HCT116 (cell line): Measurements from ENCODE around the gene FAM83B. TPM values are rescaled to one million over a fixed set of nuclear protein-coding genes. Genes with fewer than 3 reads are reported as not detected.
A peak's percentile ranks its signal among the peaks of the same experiment; 100 is the strongest.

Source experiments
- ATAC-seq: fragments of 200-7000 bp; cut with Tn5 transposase; 2 replicates; pipeline ENCODE4 v1.9.1; 2020; ENCODE audit warnings: mild to moderate bottlenecking, moderate library complexity
- BruUV-seq: library from RNA; stranded (reverse); fragments of 400-500 nt; replicated peaks from 2 replicates; lab custom pipeline; 2021; lab: Mats Ljungman, UMichigan
- CTCF ChIA-PET: fragments of 300-600 bp; sonication (Branson Sonifier 250); formaldehyde crosslinking; loops from one replicate; lab custom pipeline; 2021; ENCODE audit warnings: antibody characterized with exemption; lab: Charles Lee
- POLR2A ChIA-PET: fragments of 300-600, 350-600 bp; sonication (Branson Sonifier 250); formaldehyde crosslinking; loops from one replicate; lab custom pipeline; 2021; ENCODE audit warnings: antibody characterized with exemption; lab: Charles Lee
- RAD21 ChIA-PET, 2 experiments: fragments of 300-600 bp; sonication (Branson Sonifier 250); formaldehyde crosslinking; loops; one replicate each; lab custom pipeline; 2023; ENCODE audit warnings: low total read pairs in 2 of 2; ENCODE audit not compliant: uncharacterized antibody in 2 of 2, unreplicated experiment in 2 of 2, low non-redundant PET in 1 of 2; lab: Charles Lee
- DNase-seq: peaks from one replicate; pipeline ENCODE4 v3.0.0-alpha.2; 2010; ENCODE audit warnings: low read depth, low spot score
- H2AFZ ChIP-seq: fragments of 200-600 bp; shearing (Covaris generic), sonication (generic); 2 replicates; pipeline ENCODE4 v1.6.1; 2017; ENCODE audit warnings: low read depth, mixed run types, mixed read lengths, antibody characterized with exemption, low read length; ENCODE audit not compliant: poor library complexity, severe bottlenecking
- H3K27ac ChIP-seq: 2 replicates; pipeline ENCODE4 v1.5.1; 2012; ENCODE audit warnings: low read depth, low read length
- H3K27me3 ChIP-seq: fragments of 200-600 bp; sonication (generic); 2 replicates; pipeline ENCODE4 v1.6.1; 2016; ENCODE audit warnings: mixed run types, low read length, mixed read lengths; ENCODE audit not compliant: insufficient read depth
- H3K36me3 ChIP-seq, 2 experiments: fragments of 200-500 bp in 1 of 2; fragments of 200-600 bp in 1 of 2; sonication (Bioruptor generic) in 1 of 2; sonication (generic) in 1 of 2; 2 replicates each; pipeline versions ENCODE4 v1.5.1 to v1.6.1; 2014 to 2016; ENCODE audit warnings: low read length in 2 of 2, inconsistent platforms in 1 of 2, mixed read lengths in 1 of 2, mixed run types in 1 of 2; ENCODE audit not compliant: insufficient read depth in 2 of 2, control insufficient read depth in 1 of 2
- H3K4me1 ChIP-seq, 2 experiments: fragments of 200-600 bp in 1 of 2; sonication (generic) in 1 of 2; 2 replicates each; pipeline versions ENCODE4 v1.5.1 to v1.6.1; 2012 to 2017; ENCODE audit warnings: low read length in 2 of 2, inconsistent platforms in 1 of 2, mild to moderate bottlenecking in 1 of 2, mixed read lengths in 1 of 2, mixed run types in 1 of 2, moderate library complexity in 1 of 2; ENCODE audit not compliant: insufficient read depth in 2 of 2, control insufficient read depth in 1 of 2
- H3K4me2 ChIP-seq: fragments of 200-600 bp; sonication (generic); 2 replicates; pipeline ENCODE4 v1.6.1; 2017; ENCODE audit warnings: mixed run types, low read length, mixed read lengths
- H3K4me3 ChIP-seq, 2 experiments: fragments of 200-600 bp in 1 of 2; sonication (generic) in 1 of 2; replicated peaks in 1 of 2; 2 replicates each; pipeline ENCODE4 v1.5.1; 2011 to 2016; ENCODE audit warnings: low read length in 2 of 2, control low read depth in 1 of 2, low read depth in 1 of 2, mild to moderate bottlenecking in 1 of 2, mixed read lengths in 1 of 2, mixed run types in 1 of 2
- H3K79me2 ChIP-seq: fragments of 200-600 bp; sonication (generic); 2 replicates; pipeline ENCODE4 v1.6.1; 2017; ENCODE audit warnings: mild to moderate bottlenecking, mixed run types, low read length, moderate library complexity, mixed read lengths; ENCODE audit not compliant: insufficient read depth
- H3K9ac ChIP-seq: fragments of 200-600 bp; sonication (generic); 2 replicates; pipeline ENCODE4 v1.6.1; 2016; ENCODE audit warnings: low read length, mixed read lengths
- H3K9me2 ChIP-seq: fragments of 200-600 bp; sonication (generic), shearing (Covaris generic); 2 replicates; pipeline ENCODE4 v1.6.1; 2017; ENCODE audit warnings: mixed run types, mild to moderate bottlenecking, moderate library complexity; ENCODE audit not compliant: insufficient read depth
- H3K9me3 ChIP-seq, 2 experiments: fragments of 200-500 bp in 1 of 2; fragments of 200-600 bp in 1 of 2; sonication (Bioruptor generic) in 1 of 2; sonication (generic) in 1 of 2; 2 replicates each; pipeline ENCODE4 v1.6.1; 2014 to 2017; ENCODE audit warnings: low read length in 2 of 2, mixed read lengths in 2 of 2, inconsistent platforms in 1 of 2, low read depth in 1 of 2, mild to moderate bottlenecking in 1 of 2, mixed run types in 1 of 2, moderate library complexity in 1 of 2; ENCODE audit not compliant: control insufficient read depth in 1 of 2, insufficient read depth in 1 of 2
- H4K20me1 ChIP-seq: fragments of 200-600 bp; sonication (generic), shearing (Covaris generic); 2 replicates; pipeline ENCODE4 v1.6.1; 2017; ENCODE audit warnings: mixed run types, mild to moderate bottlenecking, moderate library complexity; ENCODE audit not compliant: insufficient read depth
- CBX3 ChIP-seq: IDR thresholded peaks from 2 replicates; pipeline ENCODE4 v1.6.1; 2012; ENCODE audit warnings: low read depth
- EGR1 ChIP-seq: IDR thresholded peaks from 2 replicates; pipeline ENCODE4 v1.6.1; 2012; ENCODE audit warnings: low read depth
- EZH2phosphoT487 ChIP-seq: fragments of 200-600 bp; IDR thresholded peaks from 2 replicates; pipeline ENCODE4 v1.6.1; 2018; ENCODE audit warnings: antibody characterized with exemption, borderline replicate concordance
- FOSL1 ChIP-seq: IDR thresholded peaks from 2 replicates; pipeline ENCODE4 v1.6.1; 2012; ENCODE audit warnings: low read depth
- REST ChIP-seq: IDR thresholded peaks from 2 replicates; pipeline ENCODE4 v1.6.1; 2012; ENCODE audit warnings: low read depth
- SIN3A ChIP-seq: IDR thresholded peaks from 2 replicates; pipeline ENCODE4 v1.6.1; 2012; ENCODE audit warnings: low read depth
- intact Hi-C: fragments of 100-400 bp; cut with micrococcal nuclease; formaldehyde crosslinking; loops from 2 replicates; pipeline ENCODE4 v1.10.0; 2022
- total RNA-seq: library from RNA; stranded (reverse); gene quantifications from one replicate; pipeline ENCODE4 v1.2.1, GENCODE V29; 2021; ENCODE audit not compliant: unreplicated experiment

The FAM83B gene
- total RNA-seq, 1 experiment from 2014 or later, result 16.9 TPM

- H3K79me2 ChIP-seq, result no peaks in the 10 kb centered on the region
- peaks cover 5 to 6% of the 10 kb centered on the region in 2 experiments; a peak in 3 of 4 replicates for H3K9me3 ChIP-seq
- H3K36me3 ChIP-seq, result 0 out of 4 replicates have a peak, but pooled peaks cover 0 to 4% of the 10 kb centered on the region in 2 experiments
- ChIA-PET RAD21 (no interaction called here), CTCF (no interaction called here), POLR2A (no interaction called here)
- intact Hi-C loops, result no loop called here
- BruUV-seq, result no TSS peak
- no peak for ATAC-seq
- H3K4me2 ChIP-seq, result no peak overlapping the region
- no peak for DNase-seq
- no peak for TF ChIP-seq EGR1
- no peak for TF ChIP-seq REST
- TF ChIP-seq FOSL1, result 0 out of 2 replicates have a peak, but pooled peaks have one; percentile 0
- TF ChIP-seq EZH2phosphoT487, result no peak
- no peak overlapping the region for H2AFZ ChIP-seq
- no peak overlapping the region for H3K27ac ChIP-seq
- H3K4me3 ChIP-seq, result no peak overlapping the region
- H3K4me1 ChIP-seq, result no peaks in the 10 kb centered on the region
- no peak overlapping the region for H3K9ac ChIP-seq
- no peaks in the 10 kb centered on the region for H3K27me3 ChIP-seq
- no peaks in the 10 kb centered on the region for H4K20me1 ChIP-seq
- H3K9me2 ChIP-seq, result no peaks in the 10 kb centered on the region
These were observed 82.8 kb downstream of the FAM83B start for GRCh38 chr6:54929245-54929909.

- no peak overlapping the region for H3K9ac ChIP-seq
- H3K4me2 ChIP-seq, result no peak overlapping the region
- no peaks in the 10 kb centered on the region for H3K79me2 ChIP-seq
- H3K27ac ChIP-seq, result no peak overlapping the region
- RAD21 ChIA-PET, result no interaction called here
- H3K36me3 ChIP-seq, result 0 out of 4 replicates have a peak, but pooled peaks cover 0 to 4% of the 10 kb centered on the region in 2 experiments
- POLR2A ChIA-PET, result interaction anchor here (0.9 kb wide), 1 partner anchor 14 kb away, joined by 3 read pairs; no protein-coding TSS in a partner anchor
- ATAC-seq (no peak), DNase-seq (no peak)
- intact Hi-C loops, result no loop called here
- no peaks in the 10 kb centered on the region for H3K27me3 ChIP-seq
- CTCF ChIA-PET, result no interaction called here
- TF ChIP-seq SIN3A (no peak), CBX3 (peak; percentile 70; the same call in 1 of the 2 replicates)
- H4K20me1 ChIP-seq, result no peaks in the 10 kb centered on the region
- no TSS peak for BruUV-seq
- H3K4me1 ChIP-seq, result peaks cover 7 to 24% of the 10 kb centered on the region in 2 experiments; a peak in 3 of 4 replicates
- H3K4me3 ChIP-seq, result no peak overlapping the region
- H3K9me2 ChIP-seq, result no peaks in the 10 kb centered on the region
- H2AFZ ChIP-seq, result no peak overlapping the region
- peaks cover 5 to 6% of the 10 kb centered on the region in 2 experiments; a peak in 3 of 4 replicates for H3K9me3 ChIP-seq
These were observed 86.1 kb downstream of the FAM83B start for GRCh38 chr6:54932622-54933021.
